HFF-Myc (cell line): ENCODE data around the gene ESYT2.
A peak's percentile ranks its signal among the peaks of the same experiment; 100 is the strongest.

Source experiments
- DNase-seq: peaks from one replicate; pipeline ENCODE4 v3.0.0-alpha.2; 2011; ENCODE audit warnings: low read depth; ENCODE audit errors: extremely low read depth
- H3K4me3 ChIP-seq: replicated peaks from 2 replicates; pipeline ENCODE4 v1.5.1; 2011; ENCODE audit warnings: low read depth, mild to moderate bottlenecking, control low read depth, low read length
- CTCF ChIP-seq: IDR thresholded peaks from 2 replicates; pipeline ENCODE4 v1.5.1; 2012; ENCODE audit warnings: mild to moderate bottlenecking, low read depth, low read length, control low read depth; ENCODE audit errors: missing control alignments

Gene ESYT2

GRCh38 chr7:158784270-158784669 lies 45.0 kb downstream of the ESYT2 start:
- no peak for DNase-seq
- no peak overlapping the region for H3K4me3 ChIP-seq
- TF ChIP-seq CTCF, result no peak

DNA sequence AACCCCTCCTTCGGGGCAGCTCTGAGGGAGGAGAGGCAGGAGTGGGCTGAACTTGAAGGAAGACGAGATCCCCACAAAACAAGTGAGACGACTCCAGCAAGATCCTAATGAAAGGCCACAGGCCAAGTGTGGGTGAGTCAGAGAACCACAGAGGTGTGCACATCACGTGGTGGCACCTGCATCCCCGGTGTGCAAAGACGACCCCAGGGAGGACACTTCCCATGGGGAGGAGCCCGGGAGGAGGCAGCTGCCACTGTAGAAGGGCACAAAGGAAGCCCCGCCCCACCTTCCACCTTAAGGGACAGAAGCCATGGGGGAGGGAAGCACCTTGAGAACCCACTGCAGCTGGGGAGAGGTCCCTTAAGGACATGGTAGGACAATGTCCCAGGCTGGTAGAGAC lies 45.7 kb downstream of the ESYT2 start:
- H3K4me3 ChIP-seq, result no peak overlapping the region
- no peak for DNase-seq
- TF ChIP-seq CTCF, result no peak

DNA sequence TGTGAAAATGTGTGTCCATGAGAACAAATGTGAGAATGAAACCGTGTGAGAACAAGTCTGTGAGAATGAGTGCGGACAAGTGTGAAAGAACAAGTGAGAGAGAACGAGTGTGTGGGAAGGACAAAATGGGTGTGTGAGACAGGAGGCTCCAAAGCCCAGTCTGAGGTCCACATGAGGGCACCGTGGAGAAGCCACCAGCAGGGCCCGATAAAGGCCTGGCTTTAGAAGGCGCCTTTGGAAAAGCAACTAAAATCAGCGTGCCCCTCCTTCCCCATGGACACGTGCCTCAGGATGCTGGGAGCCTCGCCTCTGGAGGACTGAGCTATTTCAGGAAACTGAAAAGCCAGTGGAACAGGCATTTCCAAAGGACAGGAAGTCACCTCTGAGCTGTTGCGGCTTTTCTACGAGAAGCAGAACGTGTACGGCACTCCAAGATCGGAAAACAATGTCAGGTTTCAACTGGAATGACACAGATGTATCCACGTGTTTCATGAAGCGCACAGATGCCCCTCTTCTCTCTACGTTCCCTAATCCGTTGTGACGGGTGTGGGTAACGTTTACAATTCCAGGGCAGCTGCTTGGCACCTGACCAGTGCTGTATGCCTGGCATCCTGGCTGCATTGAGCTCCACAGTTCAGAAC lies 46.4 kb downstream of the ESYT2 start:
- DNase-seq, result no peak
- H3K4me3 ChIP-seq, result no peak overlapping the region
- peak; percentile 22 for TF ChIP-seq CTCF

DNA sequence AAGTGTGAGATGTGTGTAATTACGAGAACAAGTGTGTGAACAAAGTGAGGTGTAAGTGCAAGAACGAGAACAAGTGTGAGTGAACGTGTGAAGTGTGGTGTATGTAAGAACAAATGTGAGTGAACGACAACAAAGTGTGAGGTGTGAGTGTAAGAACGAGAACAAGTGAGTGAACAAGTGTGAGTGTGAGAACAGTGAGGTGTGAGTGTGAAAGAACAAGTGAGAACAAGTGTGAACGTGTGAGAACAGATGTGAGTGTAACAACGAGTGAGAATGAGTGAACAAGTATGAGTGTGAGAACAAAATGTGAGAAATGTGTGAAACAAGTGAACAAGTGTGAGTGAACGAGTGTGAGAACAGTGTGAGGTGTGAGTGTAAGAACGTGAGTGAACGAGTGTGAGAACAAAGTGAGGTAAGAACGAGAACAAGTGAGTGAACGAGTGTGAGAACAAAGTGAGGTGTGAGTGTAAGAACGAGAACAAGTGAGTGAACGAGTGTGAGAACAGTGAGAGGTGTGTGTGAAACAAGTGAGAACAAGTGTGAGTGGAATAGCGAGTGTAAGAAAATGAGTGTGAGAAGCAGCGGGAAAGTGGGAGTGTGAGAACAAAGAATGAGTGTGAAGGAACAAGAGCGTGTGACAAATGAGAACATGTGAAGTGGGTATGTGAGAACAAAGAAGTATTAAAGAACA lies 47.2 kb downstream of the ESYT2 start:
- DNase-seq, result no peak
- H3K4me3 ChIP-seq, result no peak overlapping the region
- no peak for TF ChIP-seq CTCF

GRCh38 chr7:158781217-158781973 lies 47.9 kb downstream of the ESYT2 start:
- DNase-seq, result no peak
- no peak overlapping the region for H3K4me3 ChIP-seq
- no peak for TF ChIP-seq CTCF

DNA sequence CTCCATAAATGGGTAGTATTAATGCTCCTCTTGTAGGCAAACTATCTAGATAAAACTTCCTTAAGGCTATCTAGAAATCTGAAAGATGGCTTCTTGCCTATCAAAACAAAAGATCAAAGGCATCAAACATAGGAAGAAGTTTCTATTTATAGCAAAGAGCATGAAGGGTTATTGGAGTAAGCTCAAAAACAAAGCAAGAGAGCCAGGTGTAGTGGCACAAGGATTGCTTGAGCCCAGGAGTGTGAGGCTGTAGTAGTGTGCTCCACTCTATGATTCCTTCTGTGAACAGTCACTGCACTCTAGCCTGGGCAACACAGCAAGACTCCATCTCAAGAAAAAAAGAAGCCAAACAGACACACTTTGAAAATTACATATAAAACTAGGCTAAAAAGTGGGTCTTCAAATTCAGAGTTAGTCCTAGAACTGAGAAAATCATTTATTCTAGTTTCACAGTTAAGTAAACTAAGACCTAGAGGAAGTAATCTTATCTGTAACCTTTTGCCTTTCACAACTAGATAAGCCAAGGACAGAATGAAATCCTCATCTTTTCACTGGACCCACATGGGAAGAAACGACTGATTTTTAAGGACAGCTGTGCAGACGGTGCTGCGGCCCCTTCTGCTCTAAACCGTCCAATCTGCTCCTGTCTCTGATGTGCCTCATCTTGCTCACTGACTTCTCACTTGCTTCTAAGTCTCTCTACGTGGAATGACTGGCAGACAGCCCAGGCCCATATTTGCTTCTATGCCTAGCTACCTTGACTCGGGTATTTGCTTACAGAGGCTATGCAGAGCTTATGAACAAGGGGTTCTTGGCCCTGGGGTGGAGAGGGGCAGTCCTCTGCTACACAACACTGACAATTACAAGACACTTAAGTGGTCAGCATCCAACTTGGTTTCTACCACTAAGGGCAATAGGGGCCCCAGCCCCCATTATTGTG lies 50.0 kb downstream of the ESYT2 start:
- TF ChIP-seq CTCF, result no peak
- no peak for DNase-seq
- H3K4me3 ChIP-seq, result no peak overlapping the region
